GM19099 (cell line): Measurements from ENCODE around the gene EAF2.

Experiments used
- POLR2A ChIP-seq: IDR thresholded peaks from 3 replicates; pipeline ENCODE4 v1.6.1; 2011; ENCODE audit warnings: low read depth; ENCODE audit not compliant: insufficient read length; ENCODE audit errors: extremely low read depth

EAF2 gene

DNA sequence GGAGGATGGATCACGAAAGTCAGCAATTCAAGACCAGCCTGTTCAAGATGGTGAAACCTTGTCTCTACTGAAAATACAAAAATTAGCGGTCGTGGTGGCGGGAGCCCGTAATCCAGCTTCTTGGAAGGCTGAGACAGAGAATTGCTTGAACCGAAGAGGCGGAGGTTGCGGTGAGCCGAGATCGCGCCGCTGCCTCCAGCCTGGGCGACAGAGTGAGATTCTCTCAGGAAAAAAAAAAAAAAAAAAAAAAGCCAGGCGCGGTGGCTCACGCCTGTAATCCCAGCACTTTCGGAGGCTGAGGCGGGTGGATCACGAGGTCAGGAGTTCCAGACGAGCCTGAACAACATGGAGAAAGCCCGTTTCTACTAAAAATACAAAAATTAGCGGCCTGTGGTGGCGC is 5.0 kb downstream of the EAF2 start:
- TF ChIP-seq POLR2A: no peak

DNA sequence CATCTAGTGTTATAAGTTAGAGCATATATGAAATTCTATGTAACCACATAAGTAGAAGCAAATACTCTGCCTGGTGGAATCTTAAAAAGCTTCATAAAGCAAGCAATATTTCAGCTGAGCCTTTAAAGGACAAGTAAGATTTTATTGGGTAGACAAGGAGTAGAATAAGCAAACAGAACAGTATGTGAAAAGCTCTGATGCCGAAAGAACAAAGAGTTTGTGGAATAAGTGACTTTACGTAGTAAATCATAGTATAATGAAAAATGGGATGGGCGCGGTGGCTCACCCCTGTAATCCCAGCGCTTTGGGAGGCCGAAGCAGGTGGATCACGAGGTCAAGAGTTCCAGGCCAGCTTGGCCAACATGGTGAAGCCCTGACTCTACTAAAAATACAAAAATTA is 9.9 kb downstream of the EAF2 start:
- no peak for TF ChIP-seq POLR2A

- no peak for TF ChIP-seq POLR2A
These were observed 17.2 kb downstream of the EAF2 start for GRCh38 chr3:121852256-121852655.

- no peak for TF ChIP-seq POLR2A
These were observed 20.5 kb downstream of the EAF2 start for GRCh38 chr3:121855555-121855954.

- TF ChIP-seq POLR2A: no peak
These were observed 28.8 kb downstream of the EAF2 start for GRCh38 chr3:121863801-121864200.

DNA sequence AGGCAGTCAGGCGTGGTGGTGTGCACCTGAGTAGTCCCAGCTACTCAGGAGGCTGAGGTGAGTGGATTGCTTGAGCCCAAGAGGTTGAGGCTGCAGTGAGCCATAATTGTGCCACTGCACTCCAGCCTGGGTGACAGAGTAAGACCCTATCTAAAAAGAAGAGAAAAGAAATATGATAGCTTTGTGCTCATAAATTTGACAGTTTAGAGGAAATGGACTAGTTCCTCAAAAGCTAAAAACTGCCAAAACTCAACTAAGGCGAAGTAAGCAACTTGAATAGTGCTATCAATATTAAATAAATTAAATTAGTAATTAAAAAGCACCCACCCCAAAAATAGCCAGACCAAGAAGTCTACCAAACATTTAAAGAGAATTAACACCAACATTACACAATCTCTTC is 34.7 kb downstream of the EAF2 start:
- no peak for TF ChIP-seq POLR2A

GRCh38 chr3:121870717-121871116 is 35.7 kb downstream of the EAF2 start:
- no peak for TF ChIP-seq POLR2A

DNA sequence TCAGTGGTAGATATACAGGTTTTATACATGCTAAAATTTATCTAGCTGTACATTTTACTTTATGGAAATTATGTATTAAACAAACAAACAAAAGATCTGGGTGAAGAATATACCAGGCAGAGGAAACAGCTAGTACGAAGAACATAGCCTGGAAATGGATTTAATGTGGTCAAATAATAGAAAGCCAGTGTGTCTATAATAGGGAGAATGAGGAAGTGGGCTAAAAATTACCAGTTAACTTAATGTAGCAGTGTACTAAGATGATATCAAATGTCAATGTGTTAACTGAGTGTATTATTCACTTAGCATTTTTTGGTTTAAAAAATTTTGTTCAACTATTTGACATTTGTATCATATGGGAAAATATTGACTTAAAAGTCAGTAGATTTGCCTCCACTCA is 36.4 kb downstream of the EAF2 start:
- no peak for TF ChIP-seq POLR2A

DNA sequence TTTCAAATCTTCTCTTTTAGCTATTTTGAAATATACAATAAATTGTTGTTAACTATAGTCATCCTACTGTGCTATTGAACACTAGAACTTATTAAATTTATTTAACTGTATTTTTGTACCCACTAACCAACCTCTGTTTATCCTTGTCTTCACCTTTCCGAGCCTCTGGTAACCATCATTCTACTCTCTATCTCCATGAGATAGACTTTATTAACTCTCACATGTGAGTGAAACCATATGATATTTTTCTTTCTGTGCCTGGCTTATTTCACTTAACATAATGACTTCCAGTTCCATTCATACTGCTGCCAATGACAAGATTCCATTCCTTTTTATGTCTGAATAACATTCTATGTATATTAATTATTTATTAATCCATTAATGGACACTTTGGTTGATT is 43.4 kb downstream of the EAF2 start:
- TF ChIP-seq POLR2A: no peak

- no peak for TF ChIP-seq POLR2A
These were observed 48.5 kb downstream of the EAF2 start for GRCh38 chr3:121883507-121883906.

DNA sequence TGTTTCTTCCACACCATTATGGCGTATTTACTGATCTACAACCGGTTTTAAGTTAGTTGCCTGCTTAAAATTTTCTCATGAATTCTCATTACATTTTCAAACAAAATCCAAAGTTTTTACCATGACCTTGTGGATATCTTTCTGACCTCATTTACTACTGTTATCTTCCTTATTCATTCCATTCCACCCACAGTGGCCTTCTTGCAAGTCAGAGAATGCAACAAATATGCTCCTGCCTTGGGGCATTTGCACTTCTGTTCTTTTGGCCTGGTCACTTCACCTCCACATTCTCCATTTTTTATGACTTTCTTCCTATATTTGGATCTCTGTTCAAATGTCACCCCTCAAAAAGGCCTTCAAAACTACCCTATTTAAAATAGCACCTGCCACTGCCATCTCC is 50.4 kb downstream of the EAF2 start:
- no peak for TF ChIP-seq POLR2A

DNA sequence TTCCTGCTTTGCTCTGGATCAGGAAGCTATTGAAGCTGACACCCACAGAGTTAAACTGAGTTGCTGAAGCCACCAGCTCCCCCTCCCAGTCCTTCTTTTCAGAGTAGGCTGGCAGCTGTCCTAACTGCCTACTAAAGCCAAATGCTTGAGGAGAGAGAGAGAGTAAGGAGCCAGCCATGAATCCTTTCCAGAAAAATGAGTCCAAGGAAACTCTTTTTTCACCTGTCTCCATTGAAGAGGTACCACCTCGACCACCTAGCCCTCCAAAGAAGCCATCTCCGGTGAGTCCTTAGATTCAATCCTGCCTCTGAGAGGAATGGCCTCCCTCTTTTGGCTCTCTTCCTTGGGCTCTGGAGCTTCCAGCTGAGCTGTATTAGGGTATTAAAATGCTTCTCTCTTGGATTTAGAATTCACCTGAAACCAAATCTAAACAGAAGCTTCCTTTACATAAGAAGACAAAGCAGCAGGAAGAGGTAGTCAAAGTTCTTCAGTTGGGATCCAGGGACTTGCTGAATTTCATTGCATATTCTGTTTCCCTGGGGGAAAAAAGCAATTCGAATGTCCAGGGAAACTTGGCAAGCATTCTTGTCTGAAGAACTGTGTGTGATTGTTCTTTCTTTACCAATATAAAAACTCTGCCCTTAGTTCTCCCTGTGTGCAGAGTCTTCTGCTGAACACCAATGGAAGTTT is 59.4 kb downstream of the EAF2 start, which contains the start of gene SLC15A2:
Gene SLC15A2, plus strand, starts transcription at position 101 of the 690 bp plus-strand sequence. Its CDS starts 76 bp downstream, at position 177.
- TF ChIP-seq POLR2A: no peak

DNA sequence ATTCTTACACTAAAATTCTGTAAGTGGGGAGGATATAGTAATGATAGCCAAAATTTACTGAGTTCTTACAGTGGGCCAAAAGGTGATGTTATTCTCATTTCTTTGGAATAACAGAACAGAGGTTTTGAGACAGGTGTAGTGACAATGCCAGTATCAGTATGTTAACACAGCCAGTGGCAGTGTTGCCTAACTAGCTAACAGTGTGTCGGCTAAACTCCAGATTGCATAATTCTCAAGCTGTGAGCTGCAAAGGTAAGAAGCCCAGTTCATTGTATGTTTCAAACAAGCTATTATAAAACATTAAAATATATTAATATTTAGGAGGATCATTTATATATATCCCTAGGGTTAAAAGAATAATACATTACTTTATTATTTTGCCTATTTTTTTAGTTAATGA is 60.1 kb downstream of the EAF2 start:
- no peak for TF ChIP-seq POLR2A

GRCh38 chr3:121895736-121896135 is 60.7 kb downstream of the EAF2 start:
- no peak for TF ChIP-seq POLR2A

DNA sequence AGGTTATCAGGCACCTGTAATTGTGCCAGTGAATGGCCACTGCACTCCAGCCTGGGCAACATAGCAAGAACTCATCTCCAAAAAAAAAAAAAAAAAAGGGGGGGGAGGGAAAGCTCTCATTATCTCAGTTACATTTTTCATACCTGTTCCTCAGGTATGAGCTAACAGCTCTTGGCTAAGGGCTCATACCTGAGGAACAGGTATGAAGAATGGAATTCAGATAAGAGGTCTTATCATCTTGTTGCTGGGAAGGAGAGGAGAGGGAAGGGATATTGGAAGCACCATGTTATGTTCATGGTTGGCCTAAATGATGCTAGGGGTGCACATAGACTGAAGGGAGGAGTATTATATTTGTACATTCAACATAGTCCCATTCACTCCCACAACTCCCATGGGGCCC is 61.8 kb downstream of the EAF2 start:
- no peak for TF ChIP-seq POLR2A

DNA sequence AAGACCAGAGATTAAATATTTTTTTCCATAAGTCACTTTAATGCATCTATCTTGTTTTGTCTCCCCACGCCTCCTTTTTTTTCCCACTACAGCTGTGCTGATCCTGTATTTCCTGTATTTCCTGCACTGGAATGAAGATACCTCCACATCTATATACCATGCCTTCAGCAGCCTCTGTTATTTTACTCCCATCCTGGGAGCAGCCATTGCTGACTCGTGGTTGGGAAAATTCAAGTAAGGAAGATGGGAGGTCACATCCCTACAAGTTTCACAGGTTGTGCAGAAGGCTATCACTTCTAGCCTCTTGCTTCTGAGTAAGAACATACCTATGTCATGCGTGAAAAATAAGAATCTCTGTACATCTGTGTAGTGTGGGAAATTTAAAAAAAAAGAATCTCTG is 62.3 kb downstream of the EAF2 start:
- TF ChIP-seq POLR2A: no peak
